Type B pancreatic cell (in vitro differentiated cells): ENCODE results near the gene TGM2. TPM values are rescaled to one million over a fixed set of nuclear protein-coding genes. Genes with fewer than 3 reads are reported as not detected.

Experiments
- DNase-seq: peaks from one replicate; pipeline ENCODE4 v3.0.0; 2021; ENCODE audit warnings: mixed read lengths; ENCODE audit not compliant: unreplicated experiment; ENCODE audit errors: extremely low spot score
- H3K27ac Mint-ChIP-seq: 2 replicates; pipeline ENCODE4 v1.8.0; 2021; ENCODE audit warnings: mild to moderate bottlenecking, mixed read lengths
- H3K27me3 Mint-ChIP-seq: 2 replicates; pipeline ENCODE4 v1.8.0; 2021; ENCODE audit warnings: mixed read lengths
- H3K36me3 Mint-ChIP-seq: 2 replicates; pipeline ENCODE4 v1.8.0; 2021; ENCODE audit warnings: mixed read lengths
- H3K4me1 Mint-ChIP-seq: one replicate; pipeline ENCODE4 v1.8.0; 2021; ENCODE audit warnings: mixed read lengths; ENCODE audit not compliant: unreplicated experiment
- H3K4me3 Mint-ChIP-seq: 2 replicates; pipeline ENCODE4 v1.8.0; 2021; ENCODE audit warnings: mild to moderate bottlenecking, mixed read lengths
- H3K9me3 Mint-ChIP-seq: 2 replicates; pipeline ENCODE4 v1.8.0; 2021; ENCODE audit warnings: mixed read lengths
- total RNA-seq: library from RNA; stranded (reverse); gene quantifications from 2 replicates; pipeline ENCODE4 v1.2.1, GENCODE V29; 2021; ENCODE audit warnings: low replicate concordance
- TF ChIP-seq, protein P1 (sequence below): fragments of 200-600 bp; sonication (generic); conservative IDR thresholded peaks from 2 replicates; pipeline ENCODE4 v1.5.0; 2021; ENCODE audit warnings: antibody characterized with exemption, mild to moderate bottlenecking

The TGM2 gene
- total RNA-seq, 1 donor from 2014 or later = 31.7 TPM

DNA sequence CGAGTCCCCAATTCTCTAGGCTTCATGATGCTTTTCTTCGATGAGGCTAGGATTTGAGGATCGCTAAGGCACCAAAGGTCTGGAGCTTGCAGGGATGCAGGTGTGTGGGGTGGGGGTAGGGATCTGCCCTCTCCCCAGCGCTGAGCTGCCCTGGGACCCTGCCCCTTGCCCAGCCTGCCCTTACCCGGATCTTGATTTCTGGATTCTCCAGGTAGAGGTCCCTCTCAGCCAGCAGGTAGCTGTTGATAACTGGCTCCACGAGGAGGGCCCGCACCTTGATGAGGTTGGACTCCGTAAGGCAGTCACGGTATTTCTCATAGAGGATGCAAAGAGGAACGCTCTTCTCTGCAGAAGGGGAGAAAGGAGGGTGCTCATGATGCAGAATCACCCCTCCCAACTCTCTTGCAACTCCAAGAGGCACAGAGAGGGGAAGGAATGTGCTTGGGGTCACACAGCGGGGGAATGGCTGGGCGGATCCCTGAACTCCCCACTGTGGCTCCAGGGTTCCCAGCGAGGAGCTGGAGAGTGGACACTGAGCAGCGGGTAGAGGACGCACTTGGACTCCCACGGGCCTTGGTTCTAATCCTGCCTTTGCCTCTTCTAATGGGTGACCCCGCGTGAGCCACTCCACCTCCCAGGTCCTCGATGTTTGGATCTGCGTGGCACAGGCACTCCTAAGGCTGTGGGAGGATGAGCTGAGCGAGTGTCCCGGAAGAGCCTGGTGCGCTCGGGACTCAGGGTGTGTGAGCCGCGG, 32.7 kb downstream of the TGM2 start:
- H3K4me1 Mint-ChIP-seq = peaks cover 38% of the 10 kb centered on the region
- no peak for DNase-seq
- no peak overlapping the region for H3K27ac Mint-ChIP-seq
- H3K36me3 Mint-ChIP-seq = no peaks in the 10 kb centered on the region
- no peaks in the 10 kb centered on the region for H3K9me3 Mint-ChIP-seq
- H3K27me3 Mint-ChIP-seq = peaks cover 5% of the 10 kb centered on the region
- no peak overlapping the region for H3K4me3 Mint-ChIP-seq
- TF ChIP-seq, protein P1, sequence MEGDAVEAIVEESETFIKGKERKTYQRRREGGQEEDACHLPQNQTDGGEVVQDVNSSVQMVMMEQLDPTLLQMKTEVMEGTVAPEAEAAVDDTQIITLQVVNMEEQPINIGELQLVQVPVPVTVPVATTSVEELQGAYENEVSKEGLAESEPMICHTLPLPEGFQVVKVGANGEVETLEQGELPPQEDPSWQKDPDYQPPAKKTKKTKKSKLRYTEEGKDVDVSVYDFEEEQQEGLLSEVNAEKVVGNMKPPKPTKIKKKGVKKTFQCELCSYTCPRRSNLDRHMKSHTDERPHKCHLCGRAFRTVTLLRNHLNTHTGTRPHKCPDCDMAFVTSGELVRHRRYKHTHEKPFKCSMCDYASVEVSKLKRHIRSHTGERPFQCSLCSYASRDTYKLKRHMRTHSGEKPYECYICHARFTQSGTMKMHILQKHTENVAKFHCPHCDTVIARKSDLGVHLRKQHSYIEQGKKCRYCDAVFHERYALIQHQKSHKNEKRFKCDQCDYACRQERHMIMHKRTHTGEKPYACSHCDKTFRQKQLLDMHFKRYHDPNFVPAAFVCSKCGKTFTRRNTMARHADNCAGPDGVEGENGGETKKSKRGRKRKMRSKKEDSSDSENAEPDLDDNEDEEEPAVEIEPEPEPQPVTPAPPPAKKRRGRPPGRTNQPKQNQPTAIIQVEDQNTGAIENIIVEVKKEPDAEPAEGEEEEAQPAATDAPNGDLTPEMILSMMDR = no peak

DNA sequence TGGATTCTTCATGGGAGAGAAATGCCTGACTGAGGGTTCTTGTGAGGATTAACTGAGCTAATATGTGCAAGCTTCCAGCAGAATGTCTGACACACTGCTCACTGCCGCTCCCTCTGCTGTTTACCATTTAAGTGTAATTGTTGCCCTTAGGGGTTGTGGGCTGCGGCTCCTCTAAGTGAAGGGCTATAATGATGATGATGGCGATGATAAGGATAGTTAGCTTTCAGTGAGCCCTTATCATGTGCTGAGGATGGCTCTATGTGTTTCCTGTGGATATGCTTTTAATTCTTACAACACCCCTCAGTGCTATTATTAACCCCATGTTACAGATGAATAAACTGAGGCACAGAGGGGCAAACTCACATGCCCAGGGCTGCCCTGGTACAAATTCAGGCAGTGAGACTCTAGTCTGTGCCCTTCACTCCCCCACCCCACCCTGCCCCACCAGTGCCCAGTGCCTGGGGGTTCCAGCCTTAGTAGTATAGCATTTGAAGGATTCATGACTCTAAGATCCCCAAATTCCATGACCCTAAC, 33.4 kb downstream of the TGM2 start:
- Mint-ChIP-seq H3K4me3 (no peak overlapping the region), H3K27ac (no peak overlapping the region), H3K4me1 (peaks cover 45% of the 10 kb centered on the region), H3K27me3 (peaks cover 5% of the 10 kb centered on the region), H3K9me3 (no peaks in the 10 kb centered on the region), H3K36me3 (no peaks in the 10 kb centered on the region)
- no peak for DNase-seq
- TF ChIP-seq, protein P1 = no peak

DNA sequence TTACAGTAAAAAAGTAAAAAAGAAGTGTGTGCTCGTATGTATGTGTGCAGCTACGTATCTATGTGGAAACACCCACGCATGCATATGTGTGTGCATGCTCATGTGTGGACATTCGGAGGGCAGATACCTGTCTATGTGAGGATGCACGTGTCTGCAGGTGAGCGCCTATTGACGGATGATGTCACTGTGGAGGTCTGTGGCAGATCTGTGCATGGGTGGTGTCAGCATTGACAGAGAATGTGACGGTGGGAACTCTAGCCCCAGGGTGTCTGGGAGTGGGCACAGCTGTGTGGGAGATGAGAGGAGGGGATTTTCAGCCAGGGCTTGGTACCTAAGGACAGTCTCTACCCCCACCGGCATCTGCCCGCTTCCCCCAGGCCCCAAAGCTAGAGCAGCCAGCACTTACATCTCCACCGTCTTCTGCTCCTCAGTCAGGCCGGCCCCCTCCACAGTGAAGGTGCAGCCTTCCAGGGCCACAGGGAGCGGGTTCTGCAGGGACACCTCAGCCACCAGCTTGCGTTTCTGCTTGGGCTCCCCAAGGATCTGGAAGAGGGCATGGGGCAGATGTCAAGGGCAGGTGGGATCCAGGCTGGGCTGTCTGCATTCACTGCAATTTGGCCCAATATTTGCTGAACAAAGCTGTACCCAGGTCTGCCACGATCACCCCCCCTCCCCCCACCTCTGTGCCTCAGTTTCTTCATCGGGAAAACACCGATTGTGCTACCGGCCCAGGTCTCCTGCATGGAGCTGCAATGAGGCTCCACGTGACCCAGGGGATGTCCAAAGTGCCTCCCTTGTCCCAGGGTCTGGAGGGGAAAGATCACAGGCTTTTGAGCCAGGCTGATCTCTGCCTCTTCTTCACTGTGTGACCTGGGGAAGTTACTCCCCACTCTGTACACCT, 34.1 kb downstream of the TGM2 start:
- Mint-ChIP-seq H3K4me1 (peaks cover 46% of the 10 kb centered on the region), H3K4me3 (no peak overlapping the region), H3K27me3 (peaks cover 5% of the 10 kb centered on the region), H3K27ac (no peak overlapping the region), H3K36me3 (no peaks in the 10 kb centered on the region), H3K9me3 (no peaks in the 10 kb centered on the region)
- TF ChIP-seq, protein P1 = no peak
- DNase-seq = no peak

DNA sequence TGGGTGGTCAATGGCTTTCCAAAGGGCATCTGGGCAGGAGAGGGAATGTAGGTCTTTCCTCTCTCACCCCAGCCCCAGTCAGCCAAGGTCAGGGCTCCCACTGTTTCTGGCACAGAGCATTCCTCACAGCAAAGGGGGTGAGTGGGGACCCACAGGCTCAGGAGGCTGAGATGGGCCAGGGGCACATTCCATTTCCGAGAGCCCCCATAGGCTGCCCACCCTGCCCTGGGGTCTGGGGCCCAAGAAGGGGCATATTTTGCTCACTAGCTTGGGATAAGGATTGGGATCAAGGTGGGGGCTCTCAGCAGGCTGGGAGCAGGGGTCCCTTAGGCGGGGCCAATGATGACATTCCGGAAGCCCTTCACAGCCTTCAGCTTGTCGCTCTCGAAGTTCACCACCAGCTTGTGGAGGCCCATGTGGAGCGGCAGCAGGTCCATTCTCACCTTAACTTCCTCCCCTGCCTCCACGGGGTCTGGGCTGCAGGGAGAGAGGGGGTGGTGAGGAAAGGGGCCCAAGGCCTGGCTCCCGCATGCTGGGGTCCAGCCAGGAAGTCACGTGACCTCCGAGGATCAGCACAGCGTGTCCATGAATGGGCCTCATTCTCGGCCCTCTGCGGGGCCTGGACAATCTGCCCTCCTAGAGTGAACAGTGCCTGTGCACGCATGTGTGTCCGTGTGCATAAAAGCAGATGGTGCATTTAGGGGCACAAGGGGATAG, 35.0 kb downstream of the TGM2 start:
- H3K4me1 Mint-ChIP-seq = peaks cover 46% of the 10 kb centered on the region
- no peak overlapping the region for H3K27ac Mint-ChIP-seq
- no peak for DNase-seq
- no peaks in the 10 kb centered on the region for H3K36me3 Mint-ChIP-seq
- TF ChIP-seq, protein P1 = no peak
- no peaks in the 10 kb centered on the region for H3K9me3 Mint-ChIP-seq
- no peak overlapping the region for H3K4me3 Mint-ChIP-seq
- peaks cover 5% of the 10 kb centered on the region for H3K27me3 Mint-ChIP-seq

DNA sequence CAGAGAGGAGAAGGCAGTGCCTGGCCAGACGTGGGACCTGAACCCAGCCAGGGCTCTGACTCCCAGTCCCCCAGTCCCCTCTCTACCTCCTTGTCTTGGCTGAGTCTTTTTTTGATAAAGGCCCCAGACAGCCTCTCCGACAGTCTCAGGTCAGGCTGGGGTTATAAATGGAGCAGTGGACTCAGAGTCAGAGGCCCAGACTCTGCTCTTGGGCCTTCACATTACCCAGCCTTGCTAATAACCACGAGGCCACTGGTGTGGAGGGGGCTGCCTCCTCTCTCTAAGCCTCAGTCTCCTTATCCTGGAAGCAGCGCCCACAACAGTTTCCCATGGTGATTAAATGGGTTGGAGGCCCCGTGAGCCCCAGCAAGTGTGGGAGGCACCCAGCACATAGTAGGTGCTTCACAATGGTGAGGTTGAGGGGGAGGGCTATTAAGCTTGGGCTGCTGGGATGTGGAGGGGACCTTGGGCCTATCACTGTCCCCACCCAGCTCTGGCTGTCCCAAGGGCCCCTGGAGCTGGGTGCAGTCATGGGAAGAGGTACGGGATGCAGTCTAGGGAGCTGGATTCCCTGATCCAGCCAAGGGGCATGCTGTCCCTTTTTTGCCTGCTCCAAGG, 35.7 kb downstream of the TGM2 start:
- H3K27ac Mint-ChIP-seq = no peak overlapping the region
- peaks cover 5% of the 10 kb centered on the region for H3K27me3 Mint-ChIP-seq
- no peak overlapping the region for H3K4me3 Mint-ChIP-seq
- H3K36me3 Mint-ChIP-seq = no peaks in the 10 kb centered on the region
- no peak for DNase-seq
- peaks cover 40% of the 10 kb centered on the region for H3K4me1 Mint-ChIP-seq
- TF ChIP-seq, protein P1 = no peak
- H3K9me3 Mint-ChIP-seq = no peaks in the 10 kb centered on the region
